ENCODE measurements around the gene PSMC2.

Gene PSMC2

DNA sequence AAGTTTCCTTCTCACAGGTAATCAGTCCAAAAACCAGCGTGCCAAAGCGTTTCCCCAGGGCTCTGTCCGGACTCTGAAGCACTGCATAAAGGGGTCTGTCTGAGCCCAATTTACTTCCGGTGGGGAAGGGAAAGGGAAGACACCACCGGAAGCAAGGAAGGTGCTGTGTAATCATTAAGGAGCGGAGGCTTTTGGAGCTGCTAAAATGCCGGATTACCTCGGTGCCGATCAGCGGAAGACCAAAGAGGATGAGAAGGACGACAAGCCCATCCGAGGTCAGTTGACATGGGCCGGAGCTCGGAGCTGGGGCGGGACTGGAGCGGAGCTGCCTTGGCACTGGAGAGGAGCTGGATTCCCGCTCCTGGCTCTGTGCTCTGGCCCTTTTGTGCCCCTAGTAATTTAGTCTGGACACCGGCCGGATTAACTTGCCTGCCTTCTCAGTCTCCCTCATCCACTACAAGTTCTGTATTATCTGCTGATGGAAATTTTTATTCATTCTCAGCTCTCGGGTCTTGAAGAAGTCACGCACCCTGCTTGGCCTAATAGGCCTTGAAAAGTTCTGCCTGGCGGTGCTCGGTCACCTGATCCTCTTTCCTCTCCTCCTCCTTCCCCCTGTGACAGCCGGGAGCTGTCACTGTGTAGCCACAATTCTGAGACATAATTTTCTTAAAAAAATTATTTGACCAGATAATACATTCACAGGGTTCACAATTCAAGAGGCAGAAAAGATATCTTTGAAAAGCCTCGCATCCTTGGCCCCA lies at the start of gene PSMC2:
PSMC2 (plus strand) TSS at position 137 of the 761 bp plus-strand sequence; CDS start at position 206, 69 bp downstream.
- peak; percentile 30 to 91 (median 66) for DNase-seq

DNA sequence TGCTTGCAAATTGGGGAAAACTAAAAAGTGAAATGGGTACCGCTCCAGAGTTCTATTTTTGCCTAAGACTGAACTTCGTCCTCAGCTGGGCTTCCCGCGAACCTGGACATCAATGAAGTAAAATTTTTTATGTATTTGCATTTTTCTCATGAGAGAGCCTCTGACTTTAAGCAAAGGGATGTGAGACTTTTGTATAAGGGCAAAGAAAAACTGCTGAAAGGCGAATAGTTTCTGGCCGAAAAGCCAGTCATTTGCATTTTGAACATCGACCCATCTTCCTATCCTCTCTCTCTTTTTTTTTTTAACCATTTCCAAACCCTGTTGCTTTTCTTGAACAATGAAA lies 49.6 kb upstream of the PSMC2 start:
- no peak for DNase-seq

GRCh38 chr7:103299660-103300059 lies 47.8 kb upstream of the PSMC2 start:
- no peak for DNase-seq

DNA sequence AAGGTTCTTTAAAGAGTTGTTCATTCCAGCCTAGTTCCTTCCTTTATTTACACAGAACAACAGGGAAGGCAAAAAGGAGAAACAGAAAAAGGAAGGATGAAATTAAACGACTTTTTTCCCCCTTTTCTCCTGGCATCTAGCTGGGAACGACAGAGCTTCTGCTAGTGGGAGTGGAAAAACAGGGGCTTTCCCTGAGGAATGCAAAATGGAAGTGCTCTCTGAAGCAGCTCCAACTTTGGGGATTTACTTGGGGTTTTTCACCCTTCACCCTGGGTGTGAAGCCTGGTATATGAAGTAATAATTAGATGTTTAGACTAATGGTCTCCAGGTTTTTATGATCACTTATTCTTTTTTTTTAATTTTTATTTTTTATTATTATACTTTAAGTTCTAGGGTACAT lies 46.0 kb upstream of the PSMC2 start:
- DNase-seq: no peak

- no peak for DNase-seq
Measured at GRCh38 chr7:103307503-103308231, 39.8 kb upstream of the PSMC2 start.

DNA sequence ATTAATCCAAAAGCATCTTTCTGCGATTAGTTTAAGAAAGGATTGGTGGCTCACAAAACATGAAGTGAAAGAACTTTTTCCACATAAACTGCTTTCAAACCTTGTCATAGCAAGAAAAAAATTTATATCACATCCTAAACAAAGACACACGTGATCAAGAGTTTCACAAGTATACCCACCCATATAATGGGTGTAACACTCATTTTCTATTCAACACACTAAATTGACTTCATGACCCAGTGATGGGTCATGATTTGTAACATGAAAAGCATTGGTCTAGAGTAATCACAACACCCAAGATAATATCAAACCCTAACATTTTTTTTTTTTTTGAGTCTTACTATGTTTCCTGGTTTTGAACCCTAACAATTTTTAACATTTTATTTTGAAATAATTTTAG lies 32.6 kb upstream of the PSMC2 start:
- no peak for DNase-seq

GRCh38 chr7:103316380-103316941 lies 31.0 kb upstream of the PSMC2 start:
- no peak for DNase-seq

- DNase-seq: no peak
Measured at GRCh38 chr7:103317009-103317408, 30.4 kb upstream of the PSMC2 start.

- DNase-seq: no peak
Measured at GRCh38 chr7:103325744-103326143, 21.7 kb upstream of the PSMC2 start.

DNA sequence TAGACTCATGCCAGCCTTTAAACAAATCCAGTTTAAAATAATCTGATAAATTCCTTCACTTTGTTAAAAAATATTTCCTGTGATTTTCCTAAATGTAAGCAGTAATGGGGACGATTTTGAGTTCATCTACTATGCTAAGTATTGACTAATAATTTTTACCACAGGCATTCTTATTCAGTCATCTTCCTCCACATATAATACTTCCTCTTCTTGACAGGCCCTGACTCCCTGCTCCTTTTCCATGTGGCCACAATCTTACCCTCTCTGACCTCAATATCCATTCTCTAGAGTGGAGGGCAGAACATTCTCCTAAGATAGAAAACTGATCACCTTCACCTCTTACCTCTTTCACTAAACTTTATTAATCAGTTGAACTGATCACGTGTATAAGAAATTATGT lies 10.7 kb upstream of the PSMC2 start:
- no peak for DNase-seq

- no peak for DNase-seq
Measured at GRCh38 chr7:103338864-103339263, 8.6 kb upstream of the PSMC2 start.

- DNase-seq: no peak
Measured at GRCh38 chr7:103341466-103341865, 6.0 kb upstream of the PSMC2 start.

DNA sequence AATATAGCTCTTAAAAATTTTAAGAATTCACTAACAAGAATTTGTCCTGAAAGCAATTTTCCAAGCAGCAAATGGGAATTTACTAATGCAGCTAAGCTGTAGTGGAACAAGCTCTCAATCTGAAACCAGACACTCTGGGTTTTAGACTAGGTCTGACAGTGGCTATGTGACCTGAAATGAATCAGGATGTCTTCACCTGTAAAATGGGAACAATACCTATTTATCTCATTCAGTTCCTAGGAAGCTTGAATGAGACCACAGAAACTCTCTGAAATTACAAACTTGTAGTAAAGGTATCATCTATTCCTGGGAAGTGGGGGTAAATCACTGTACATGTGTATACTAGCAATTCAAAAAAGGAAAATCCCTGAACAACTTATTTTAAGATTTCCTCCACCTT lies 4.1 kb upstream of the PSMC2 start:
- no peak for DNase-seq

DNA sequence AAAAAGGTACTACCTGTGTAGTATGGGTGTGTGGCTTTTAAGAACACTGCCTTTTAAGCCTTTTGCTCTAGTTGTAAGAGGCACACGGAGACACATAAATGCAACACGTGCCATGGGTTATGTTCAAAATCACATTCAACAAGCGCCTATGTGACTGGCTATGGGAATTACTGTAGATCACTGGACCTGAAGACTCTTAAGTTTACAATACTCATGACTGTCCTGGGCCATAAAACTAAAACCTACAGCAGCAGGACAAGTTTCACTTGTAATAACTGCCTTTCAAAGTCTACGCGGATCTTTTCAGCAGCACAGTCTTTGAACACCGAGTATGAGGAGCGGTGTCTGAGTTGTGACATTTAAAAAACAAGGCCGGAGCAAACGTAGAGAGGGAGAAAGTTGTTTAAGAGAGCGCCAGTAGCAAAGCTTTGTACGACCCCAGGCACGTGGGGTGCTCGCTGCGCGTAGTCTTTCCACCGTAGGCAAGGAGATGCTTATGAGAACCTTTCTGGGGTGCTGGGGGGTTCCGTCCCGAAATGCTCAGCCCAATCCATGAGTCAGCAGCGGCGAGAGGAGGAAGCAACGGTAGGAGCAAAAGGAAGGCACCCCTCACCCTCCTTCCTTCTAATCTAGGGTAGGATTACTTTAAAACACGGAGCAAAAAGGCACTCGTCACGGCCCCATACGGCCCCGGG lies 3.5 kb upstream of the PSMC2 start:
- peak in 21 of 56 donors; percentile 3 to 58 (median 34) for DNase-seq

- DNase-seq: peak in 55 of 56 donors; percentile 17 to 90 (median 75)
Measured at GRCh38 chr7:103344453-103345149, 2.8 kb upstream of the PSMC2 start, which contains the start of gene DNAJC2. Gene DNAJC2, minus strand, starts transcription at chr7:103344767. Its CDS starts 145 bp downstream, at chr7:103344622.

DNA sequence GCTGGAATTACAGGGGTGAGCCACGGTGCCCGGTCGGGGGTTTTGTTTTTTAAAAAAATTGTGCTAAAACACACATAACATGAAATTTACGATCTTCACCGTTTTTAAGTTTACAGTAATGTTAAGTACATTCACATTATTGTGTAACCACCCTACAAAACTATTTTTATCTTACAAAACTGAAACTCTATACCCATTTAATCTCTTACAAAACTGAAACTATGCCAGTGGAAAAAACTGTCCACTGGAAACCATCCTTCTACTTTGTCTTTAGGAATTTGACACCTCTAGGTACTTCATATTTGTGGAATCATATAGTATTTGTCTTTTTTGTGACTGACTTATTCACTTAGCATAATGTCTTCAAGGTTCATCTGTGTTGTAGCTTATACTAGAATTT lies 1.0 kb upstream of the PSMC2 start:
- no peak for DNase-seq

DNA sequence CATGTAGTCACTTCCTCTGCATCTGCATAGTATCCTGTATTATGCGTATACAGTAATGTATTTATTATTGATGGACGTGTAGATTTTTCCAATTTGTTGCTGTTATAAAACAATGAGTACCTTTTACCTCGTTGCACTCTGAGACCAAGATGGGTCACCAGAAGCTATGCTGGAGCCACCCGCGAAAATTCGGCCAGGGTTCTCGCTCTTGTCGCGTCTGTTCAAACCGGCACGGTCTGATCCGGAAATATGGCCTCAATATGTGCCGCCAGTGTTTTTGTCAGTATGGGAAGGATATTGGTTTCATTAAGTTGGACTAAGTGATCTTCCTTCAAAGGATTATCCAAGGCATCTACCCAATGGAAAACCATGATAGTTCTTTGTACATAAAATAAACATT lies 1.0 kb downstream of the PSMC2 start:
- DNase-seq: no peak

- no peak for DNase-seq
Measured at GRCh38 chr7:103348959-103349358, 1.5 kb downstream of the PSMC2 start.

DNA sequence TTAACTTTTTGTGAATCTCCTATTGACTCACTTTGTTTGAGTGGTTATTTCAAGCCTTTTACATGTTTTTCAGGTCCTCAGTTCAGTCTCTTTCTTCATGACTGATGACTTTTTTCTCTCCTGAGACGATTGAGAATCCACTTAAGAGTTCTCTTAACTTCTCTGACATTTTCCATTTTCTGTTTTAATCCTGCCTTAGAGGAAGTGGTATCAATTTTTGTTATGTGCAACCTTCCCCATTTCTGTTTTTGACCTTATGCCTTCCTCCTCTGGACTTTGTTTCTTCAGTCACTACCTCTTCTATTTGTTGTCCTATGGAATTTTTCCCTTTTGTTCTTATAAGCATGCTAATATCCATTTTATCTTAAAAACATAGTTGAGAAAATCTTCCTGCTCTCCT lies 2.4 kb downstream of the PSMC2 start:
- no peak for DNase-seq

DNA sequence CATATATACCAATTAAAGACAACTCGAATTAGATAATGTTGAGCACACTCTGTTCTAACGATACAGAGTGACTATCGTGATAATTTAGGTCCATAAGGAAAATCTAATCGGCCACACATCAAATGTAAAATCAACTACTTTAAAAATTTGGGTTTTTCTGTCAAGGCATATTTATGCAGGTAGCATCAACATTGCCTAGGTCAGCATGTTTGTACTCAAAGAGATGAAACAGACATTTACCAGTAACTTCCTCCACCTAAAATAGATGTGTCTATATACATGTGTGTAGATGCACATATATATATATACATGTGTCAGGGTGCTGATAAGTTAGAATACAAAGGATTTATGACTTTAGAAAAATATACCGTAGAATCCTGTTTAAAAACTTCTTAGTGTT lies 22.0 kb downstream of the PSMC2 start:
- no peak for DNase-seq
